ENCODE data around the gene C9orf50. TPM values are rescaled to one million over a fixed set of nuclear protein-coding genes. Genes with fewer than 3 reads are reported as not detected.

The C9orf50 gene
- total RNA-seq, 3 donors from 2014 or later (not counting 1 experiment from before 2014, with no cell fraction given) = not detected

- H3K27ac ChIP-seq (ENCODE audit: low read length) = no peak overlapping the region
- Mint-ChIP-seq H3K27ac (no peak overlapping the region), H3K9me3 (no peaks in the 10 kb centered on the region), H3K36me3 (no peaks in the 10 kb centered on the region), H3K27me3 (ENCODE audit: low read depth in 2 of 2) (peaks cover 2 to 9% of the 10 kb centered on the region in 2 donors), H3K4me3 (no peak overlapping the region), H3K4me1 (no peaks in the 10 kb centered on the region)
- H3K4me3 ChIP-seq (ENCODE audit: low read length) = no peak overlapping the region
- no peak for TF ChIP-seq CTCF (IDR thresholded peaks at IDR 0.05)
- no peaks in the 10 kb centered on the region for H3K27me3 ChIP-seq (ENCODE audit: control insufficient read depth, insufficient read depth, low read length)
- ATAC-seq (no peak), DNase-seq (no peak)
- H3K4me1 ChIP-seq (ENCODE audit: control insufficient read depth, insufficient read depth, low read length) = no peaks in the 10 kb centered on the region
- 73% methylated on average over 17 of the region's 20 CpGs for WGBS (ENCODE audit: insufficient coverage)
- intact Hi-C loops (cut with micrococcal nuclease) = no loop called here
- no peaks in the 10 kb centered on the region for H3K36me3 ChIP-seq (ENCODE audit: control insufficient read depth, insufficient read depth, low read length)
- no peaks in the 10 kb centered on the region for H3K9me3 ChIP-seq (ENCODE audit: control insufficient read depth, insufficient read depth, low read length)
These were observed 33.7 kb upstream of the C9orf50 start for GRCh38 chr9:129654554-129655040.

GRCh38 chr9:129653823-129654553 is 33.1 kb upstream of the C9orf50 start:
- 71% methylated on average over 16 of the region's 19 CpGs for WGBS (ENCODE audit: insufficient coverage)
- H3K27me3 Mint-ChIP-seq (ENCODE audit: low read depth in 2 of 2) = peaks cover 2 to 9% of the 10 kb centered on the region in 2 donors
- no peaks in the 10 kb centered on the region for H3K4me1 Mint-ChIP-seq
- no peak overlapping the region for H3K27ac Mint-ChIP-seq
- no peak overlapping the region for H3K4me3 Mint-ChIP-seq
- ATAC-seq = no peak
- Histone ChIP-seq H3K27me3 (ENCODE audit: control insufficient read depth, insufficient read depth, low read length) (no peaks in the 10 kb centered on the region), H3K27ac (ENCODE audit: low read length) (no peak overlapping the region), H3K4me3 (ENCODE audit: low read length) (no peak overlapping the region), H3K36me3 (ENCODE audit: control insufficient read depth, insufficient read depth, low read length) (no peaks in the 10 kb centered on the region), H3K4me1 (ENCODE audit: control insufficient read depth, insufficient read depth, low read length) (no peaks in the 10 kb centered on the region), H3K9me3 (ENCODE audit: control insufficient read depth, insufficient read depth, low read length) (no peaks in the 10 kb centered on the region)
- DNase-seq = no peak
- TF ChIP-seq CTCF (IDR thresholded peaks at IDR 0.05) = no peak
- intact Hi-C loops (cut with micrococcal nuclease) = no loop called here
- H3K36me3 Mint-ChIP-seq = no peaks in the 10 kb centered on the region
- no peaks in the 10 kb centered on the region for H3K9me3 Mint-ChIP-seq

GRCh38 chr9:129650680-129651235 is 29.9 kb upstream of the C9orf50 start:
- Mint-ChIP-seq H3K36me3 (no peaks in the 10 kb centered on the region), H3K27ac (no peak overlapping the region), H3K27me3 (ENCODE audit: low read depth in 2 of 2) (peaks cover 1 to 2% of the 10 kb centered on the region in 2 donors), H3K9me3 (no peaks in the 10 kb centered on the region), H3K4me3 (no peak overlapping the region), H3K4me1 (no peaks in the 10 kb centered on the region)
- DNase-seq = no peak
- intact Hi-C loops (cut with micrococcal nuclease) = no loop called here
- ATAC-seq = no peak
- no peak for TF ChIP-seq CTCF (IDR thresholded peaks at IDR 0.05)
- H3K36me3 ChIP-seq (ENCODE audit: control insufficient read depth, insufficient read depth, low read length) = no peaks in the 10 kb centered on the region
- H3K27me3 ChIP-seq (ENCODE audit: control insufficient read depth, insufficient read depth, low read length) = no peaks in the 10 kb centered on the region
- no peaks in the 10 kb centered on the region for H3K9me3 ChIP-seq (ENCODE audit: control insufficient read depth, insufficient read depth, low read length)
- H3K27ac ChIP-seq (ENCODE audit: low read length) = no peak overlapping the region
- H3K4me3 ChIP-seq (ENCODE audit: low read length) = no peak overlapping the region
- 91% methylated on average over 10 of the region's 10 CpGs for WGBS (ENCODE audit: insufficient coverage)
- no peaks in the 10 kb centered on the region for H3K4me1 ChIP-seq (ENCODE audit: control insufficient read depth, insufficient read depth, low read length)
